ENCODE measurements around the gene TFCP2.

Gene TFCP2

DNA sequence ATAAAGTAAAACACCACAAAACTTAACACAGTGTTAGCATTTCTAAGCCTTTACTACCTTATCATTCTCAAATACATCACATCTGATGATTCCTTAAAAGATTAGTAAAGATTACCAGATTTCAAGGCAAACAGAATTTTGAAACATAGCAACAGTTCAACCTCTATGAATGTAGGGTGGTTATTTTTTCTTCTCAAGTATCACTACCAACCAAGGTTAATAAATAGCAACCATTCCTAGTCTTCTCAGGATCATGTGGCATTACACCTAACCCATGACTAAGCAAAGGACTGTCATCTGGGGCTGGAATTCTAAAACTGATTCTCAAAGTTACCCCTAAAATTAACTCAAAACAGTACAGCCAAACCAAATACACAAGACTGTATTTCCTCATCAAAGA lies 50.1 kb downstream of the TFCP2 start:
- H3K36me3 ChIP-seq (ENCODE audit: insufficient read depth, low read length) = peaks cover 3% of the 10 kb centered on the region
- H3K9me3 ChIP-seq (ENCODE audit: low read length) = no peaks in the 10 kb centered on the region
- no peaks in the 10 kb centered on the region for H3K4me1 ChIP-seq (ENCODE audit: insufficient read depth, low read length)
- H3K4me3 ChIP-seq (ENCODE audit: low read length) = no peak overlapping the region
- H3K27me3 ChIP-seq (ENCODE audit: insufficient read depth, low read length) = no peaks in the 10 kb centered on the region
- H2AFZ ChIP-seq (ENCODE audit: low read depth, low read length) = no peak overlapping the region

- Histone ChIP-seq H3K4me3 (ENCODE audit: low read length) (no peak overlapping the region), H2AFZ (ENCODE audit: low read depth, low read length) (no peak overlapping the region), H3K9me3 (ENCODE audit: low read length) (no peaks in the 10 kb centered on the region), H3K36me3 (ENCODE audit: insufficient read depth, low read length) (peaks cover 16% of the 10 kb centered on the region), H3K27me3 (ENCODE audit: insufficient read depth, low read length) (no peaks in the 10 kb centered on the region), H3K4me1 (ENCODE audit: insufficient read depth, low read length) (no peaks in the 10 kb centered on the region)
Measured at GRCh38 chr12:51118706-51119105, 54.2 kb downstream of the TFCP2 start.

DNA sequence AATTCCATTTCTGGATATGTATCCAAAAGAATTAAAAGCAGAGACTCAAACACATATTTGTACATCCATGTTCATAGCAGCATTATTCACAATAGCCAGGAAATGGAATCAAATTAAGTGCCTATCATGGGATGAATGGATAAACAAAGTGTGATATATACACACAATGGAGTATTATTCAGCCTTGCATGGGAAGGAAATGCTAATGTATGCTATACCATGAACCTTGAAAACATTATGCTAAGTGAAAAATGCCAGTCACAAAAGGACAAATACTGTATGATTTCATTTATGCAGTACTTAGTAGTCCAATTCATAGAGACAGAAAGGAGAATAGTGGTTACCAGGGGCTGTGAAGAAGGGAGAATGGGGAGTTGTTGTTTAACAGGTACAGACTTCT lies 57.4 kb downstream of the TFCP2 start:
- H3K36me3 ChIP-seq (ENCODE audit: insufficient read depth, low read length) = peaks cover 29% of the 10 kb centered on the region
- no peaks in the 10 kb centered on the region for H3K4me1 ChIP-seq (ENCODE audit: insufficient read depth, low read length)
- H3K4me3 ChIP-seq (ENCODE audit: low read length) = no peak overlapping the region
- no peaks in the 10 kb centered on the region for H3K9me3 ChIP-seq (ENCODE audit: low read length)
- H3K27me3 ChIP-seq (ENCODE audit: insufficient read depth, low read length) = no peaks in the 10 kb centered on the region
- H2AFZ ChIP-seq (ENCODE audit: low read depth, low read length) = no peak overlapping the region

GRCh38 chr12:51108136-51108535 lies 64.8 kb downstream of the TFCP2 start:
- no peaks in the 10 kb centered on the region for H3K27me3 ChIP-seq (ENCODE audit: insufficient read depth, low read length)
- peaks cover 2% of the 10 kb centered on the region for H3K4me1 ChIP-seq (ENCODE audit: insufficient read depth, low read length)
- H3K9me3 ChIP-seq (ENCODE audit: low read length) = no peaks in the 10 kb centered on the region
- peaks cover 45% of the 10 kb centered on the region for H3K36me3 ChIP-seq (ENCODE audit: insufficient read depth, low read length)
- no peak overlapping the region for H2AFZ ChIP-seq (ENCODE audit: low read depth, low read length)
- no peak overlapping the region for H3K4me3 ChIP-seq (ENCODE audit: low read length)

GRCh38 chr12:51103977-51104376 lies 69.0 kb downstream of the TFCP2 start:
- Histone ChIP-seq H3K36me3 (ENCODE audit: insufficient read depth, low read length) (peaks cover 57% of the 10 kb centered on the region), H3K27me3 (ENCODE audit: insufficient read depth, low read length) (no peaks in the 10 kb centered on the region), H3K4me1 (ENCODE audit: insufficient read depth, low read length) (peaks cover 2% of the 10 kb centered on the region), H3K4me3 (ENCODE audit: low read length) (no peak overlapping the region), H2AFZ (ENCODE audit: low read depth, low read length) (no peak overlapping the region), H3K9me3 (ENCODE audit: low read length) (no peaks in the 10 kb centered on the region)

GRCh38 chr12:51098611-51099010 lies 74.3 kb downstream of the TFCP2 start:
- Histone ChIP-seq H3K27me3 (ENCODE audit: insufficient read depth, low read length) (no peaks in the 10 kb centered on the region), H3K36me3 (ENCODE audit: insufficient read depth, low read length) (peaks cover 62% of the 10 kb centered on the region), H3K4me1 (ENCODE audit: insufficient read depth, low read length) (no peaks in the 10 kb centered on the region), H2AFZ (ENCODE audit: low read depth, low read length) (no peak overlapping the region), H3K9me3 (ENCODE audit: low read length) (no peaks in the 10 kb centered on the region), H3K4me3 (ENCODE audit: low read length) (no peak overlapping the region)

DNA sequence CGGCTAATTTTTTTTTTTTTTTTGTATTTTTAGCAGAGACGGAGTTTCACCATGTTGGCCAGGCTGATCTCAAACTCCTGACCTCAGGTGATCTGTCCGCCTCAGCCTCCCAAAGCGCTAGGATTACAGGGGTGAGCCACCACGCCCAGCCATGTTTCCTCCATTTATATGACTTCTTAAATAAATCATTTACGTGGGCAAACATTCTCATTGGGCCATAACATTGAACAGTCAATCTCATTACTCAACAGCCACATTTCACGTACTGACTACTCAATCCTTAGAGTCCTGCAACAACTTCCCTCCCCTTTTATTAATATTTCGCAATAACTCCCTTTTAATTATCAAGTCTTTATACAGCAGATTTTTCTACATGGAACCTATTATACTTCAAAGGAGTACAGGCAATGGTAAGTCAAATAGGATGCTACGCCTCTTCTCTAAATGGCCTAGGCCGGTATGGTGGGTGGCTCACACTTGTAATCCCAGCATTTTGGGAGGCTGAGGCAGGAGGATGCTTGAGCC lies 82.2 kb downstream of the TFCP2 start:
- no peaks in the 10 kb centered on the region for H3K4me1 ChIP-seq (ENCODE audit: insufficient read depth, low read length)
- H2AFZ ChIP-seq (ENCODE audit: low read depth, low read length) = no peak overlapping the region
- no peaks in the 10 kb centered on the region for H3K27me3 ChIP-seq (ENCODE audit: insufficient read depth, low read length)
- no peaks in the 10 kb centered on the region for H3K9me3 ChIP-seq (ENCODE audit: low read length)
- no peak overlapping the region for H3K4me3 ChIP-seq (ENCODE audit: low read length)
- H3K36me3 ChIP-seq (ENCODE audit: insufficient read depth, low read length) = peaks cover 22% of the 10 kb centered on the region

DNA sequence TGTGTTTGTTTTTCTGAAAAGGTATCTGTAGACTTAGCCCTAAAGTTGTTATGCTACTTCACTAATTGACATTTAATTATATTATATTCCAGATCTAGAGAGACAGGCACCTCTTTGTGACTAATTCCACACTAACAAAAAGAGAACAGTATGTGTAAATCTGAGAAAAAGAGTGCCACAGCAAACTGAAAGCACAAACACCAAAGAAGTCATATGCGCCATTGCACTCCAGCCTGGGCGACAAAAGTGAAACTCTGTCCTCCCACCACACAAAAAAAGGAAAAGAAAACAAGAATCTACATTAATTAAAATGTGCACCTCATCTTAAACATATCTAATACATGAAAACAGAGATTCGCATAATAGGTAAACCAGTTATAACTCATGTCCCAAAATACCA lies 85.1 kb downstream of the TFCP2 start:
- peaks cover 6% of the 10 kb centered on the region for H3K36me3 ChIP-seq (ENCODE audit: insufficient read depth, low read length)
- no peak overlapping the region for H3K4me3 ChIP-seq (ENCODE audit: low read length)
- peaks cover 2% of the 10 kb centered on the region for H3K4me1 ChIP-seq (ENCODE audit: insufficient read depth, low read length)
- no peak overlapping the region for H2AFZ ChIP-seq (ENCODE audit: low read depth, low read length)
- no peaks in the 10 kb centered on the region for H3K9me3 ChIP-seq (ENCODE audit: low read length)
- no peaks in the 10 kb centered on the region for H3K27me3 ChIP-seq (ENCODE audit: insufficient read depth, low read length)

- H3K27me3 ChIP-seq (ENCODE audit: insufficient read depth, low read length) = no peaks in the 10 kb centered on the region
- no peak overlapping the region for H2AFZ ChIP-seq (ENCODE audit: low read depth, low read length)
- H3K4me1 ChIP-seq (ENCODE audit: insufficient read depth, low read length) = peaks cover 7% of the 10 kb centered on the region
- peaks cover 4% of the 10 kb centered on the region for H3K36me3 ChIP-seq (ENCODE audit: insufficient read depth, low read length)
- no peaks in the 10 kb centered on the region for H3K9me3 ChIP-seq (ENCODE audit: low read length)
- H3K4me3 ChIP-seq (ENCODE audit: low read length) = no peak overlapping the region
Measured at GRCh38 chr12:51086933-51087332, 86.0 kb downstream of the TFCP2 start.

- Histone ChIP-seq H3K4me3 (ENCODE audit: low read length) (no peak overlapping the region), H3K36me3 (ENCODE audit: insufficient read depth, low read length) (no peaks in the 10 kb centered on the region), H2AFZ (ENCODE audit: low read depth, low read length) (no peak overlapping the region), H3K9me3 (ENCODE audit: low read length) (no peaks in the 10 kb centered on the region), H3K4me1 (ENCODE audit: insufficient read depth, low read length) (peaks cover 15% of the 10 kb centered on the region), H3K27me3 (ENCODE audit: insufficient read depth, low read length) (no peaks in the 10 kb centered on the region)
Measured at GRCh38 chr12:51085757-51086156, 87.2 kb downstream of the TFCP2 start.

DNA sequence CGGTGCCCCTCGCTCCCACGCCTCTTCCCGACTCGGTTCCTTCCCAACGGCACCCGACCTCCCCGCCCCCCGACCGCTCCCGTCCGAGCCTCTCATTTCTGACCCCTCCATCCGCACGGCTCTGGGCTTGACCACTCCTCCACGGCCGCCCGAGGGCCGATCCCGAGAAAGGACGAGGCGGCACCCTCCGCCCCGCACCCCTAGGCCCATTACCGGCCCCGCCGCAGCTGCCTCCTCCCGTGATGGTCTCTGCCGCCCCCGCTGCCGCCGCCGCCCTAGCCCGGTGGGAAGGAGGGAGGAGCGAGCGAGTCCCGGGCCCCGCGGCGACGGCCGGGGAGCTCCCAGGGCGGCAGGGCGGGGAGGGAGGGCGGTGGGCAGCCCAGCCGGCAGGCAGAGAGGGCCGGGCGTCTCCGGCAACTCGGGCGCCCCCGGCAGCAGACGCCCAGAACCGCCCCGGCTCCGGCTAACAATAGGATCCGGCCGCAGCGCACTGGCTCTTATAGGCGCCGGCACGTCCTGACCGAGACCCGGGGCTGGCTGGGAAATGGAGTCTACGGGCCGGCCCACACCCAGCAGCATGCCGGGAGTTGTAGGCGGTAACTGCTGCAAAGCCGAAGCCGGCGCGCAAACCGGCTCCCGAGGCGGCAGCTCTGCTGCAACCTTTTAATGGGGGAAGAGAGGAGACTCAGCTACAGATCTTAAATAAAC lies 89.7 kb downstream of the TFCP2 start, which contains the start of gene CSRNP2:
CSRNP2 (minus strand) TSS at position 471 of the 708 bp plus-strand sequence. CDS start 7,035 bp downstream, outside the sequence.
- Histone ChIP-seq H2AFZ (ENCODE audit: low read depth, low read length) (peak within 1 kb of the TSS; percentile 80), H3K27me3 (ENCODE audit: insufficient read depth, low read length) (no peaks in the 10 kb centered on the region), H3K9me3 (ENCODE audit: low read length) (no peaks in the 10 kb centered on the region), H3K4me1 (ENCODE audit: insufficient read depth, low read length) (peaks cover 15% of the 10 kb centered on the region), H3K4me3 (ENCODE audit: low read length) (peak within 1 kb of the TSS; percentile 77), H3K36me3 (ENCODE audit: insufficient read depth, low read length) (no peaks in the 10 kb centered on the region)

- H3K9me3 ChIP-seq (ENCODE audit: low read length) = no peaks in the 10 kb centered on the region
- peak overlapping the region; percentile 47 for H2AFZ ChIP-seq (ENCODE audit: low read depth, low read length)
- no peaks in the 10 kb centered on the region for H3K36me3 ChIP-seq (ENCODE audit: insufficient read depth, low read length)
Measured at GRCh38 chr12:51082561-51083125, 90.3 kb downstream of the TFCP2 start.

GRCh38 chr12:51081421-51081820 lies 91.5 kb downstream of the TFCP2 start:
- Histone ChIP-seq H2AFZ (ENCODE audit: low read depth, low read length) (no peak overlapping the region), H3K27me3 (ENCODE audit: insufficient read depth, low read length) (no peaks in the 10 kb centered on the region), H3K36me3 (ENCODE audit: insufficient read depth, low read length) (no peaks in the 10 kb centered on the region), H3K4me3 (ENCODE audit: low read length) (peak overlapping the region; percentile 77), H3K4me1 (ENCODE audit: insufficient read depth, low read length) (peaks cover 15% of the 10 kb centered on the region), H3K9me3 (ENCODE audit: low read length) (no peaks in the 10 kb centered on the region)

More at GRCh38 chr12:51082561-51083125, 90.3 kb downstream of the TFCP2 start:
- Histone ChIP-seq H3K4me1 (ENCODE audit: insufficient read depth, low read length) (peaks cover 15% of the 10 kb centered on the region), H3K4me3 (ENCODE audit: low read length) (peak overlapping the region; percentile 77), H3K27me3 (ENCODE audit: insufficient read depth, low read length) (no peaks in the 10 kb centered on the region)

All from neuron (in vitro differentiated cells).